Measurements from ENCODE around the gene MBD4. TPM values are rescaled to one million over a fixed set of nuclear protein-coding genes. Genes with fewer than 3 reads are reported as not detected.

MBD4 gene
- total RNA-seq, 1 donor = 34.9 TPM

- H3K4me3 ChIP-seq (ENCODE audit: low read depth, low read length) = no peak overlapping the region
- no peak for DNase-seq (ENCODE audit: low read depth)
- TF ChIP-seq, protein P1, sequence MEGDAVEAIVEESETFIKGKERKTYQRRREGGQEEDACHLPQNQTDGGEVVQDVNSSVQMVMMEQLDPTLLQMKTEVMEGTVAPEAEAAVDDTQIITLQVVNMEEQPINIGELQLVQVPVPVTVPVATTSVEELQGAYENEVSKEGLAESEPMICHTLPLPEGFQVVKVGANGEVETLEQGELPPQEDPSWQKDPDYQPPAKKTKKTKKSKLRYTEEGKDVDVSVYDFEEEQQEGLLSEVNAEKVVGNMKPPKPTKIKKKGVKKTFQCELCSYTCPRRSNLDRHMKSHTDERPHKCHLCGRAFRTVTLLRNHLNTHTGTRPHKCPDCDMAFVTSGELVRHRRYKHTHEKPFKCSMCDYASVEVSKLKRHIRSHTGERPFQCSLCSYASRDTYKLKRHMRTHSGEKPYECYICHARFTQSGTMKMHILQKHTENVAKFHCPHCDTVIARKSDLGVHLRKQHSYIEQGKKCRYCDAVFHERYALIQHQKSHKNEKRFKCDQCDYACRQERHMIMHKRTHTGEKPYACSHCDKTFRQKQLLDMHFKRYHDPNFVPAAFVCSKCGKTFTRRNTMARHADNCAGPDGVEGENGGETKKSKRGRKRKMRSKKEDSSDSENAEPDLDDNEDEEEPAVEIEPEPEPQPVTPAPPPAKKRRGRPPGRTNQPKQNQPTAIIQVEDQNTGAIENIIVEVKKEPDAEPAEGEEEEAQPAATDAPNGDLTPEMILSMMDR (IDR thresholded peaks at IDR 0.05; ENCODE audit: insufficient read depth, low read length) = no peak
These were observed 22.7 kb upstream of the MBD4 start for GRCh38 chr3:129462361-129462968.

DNA sequence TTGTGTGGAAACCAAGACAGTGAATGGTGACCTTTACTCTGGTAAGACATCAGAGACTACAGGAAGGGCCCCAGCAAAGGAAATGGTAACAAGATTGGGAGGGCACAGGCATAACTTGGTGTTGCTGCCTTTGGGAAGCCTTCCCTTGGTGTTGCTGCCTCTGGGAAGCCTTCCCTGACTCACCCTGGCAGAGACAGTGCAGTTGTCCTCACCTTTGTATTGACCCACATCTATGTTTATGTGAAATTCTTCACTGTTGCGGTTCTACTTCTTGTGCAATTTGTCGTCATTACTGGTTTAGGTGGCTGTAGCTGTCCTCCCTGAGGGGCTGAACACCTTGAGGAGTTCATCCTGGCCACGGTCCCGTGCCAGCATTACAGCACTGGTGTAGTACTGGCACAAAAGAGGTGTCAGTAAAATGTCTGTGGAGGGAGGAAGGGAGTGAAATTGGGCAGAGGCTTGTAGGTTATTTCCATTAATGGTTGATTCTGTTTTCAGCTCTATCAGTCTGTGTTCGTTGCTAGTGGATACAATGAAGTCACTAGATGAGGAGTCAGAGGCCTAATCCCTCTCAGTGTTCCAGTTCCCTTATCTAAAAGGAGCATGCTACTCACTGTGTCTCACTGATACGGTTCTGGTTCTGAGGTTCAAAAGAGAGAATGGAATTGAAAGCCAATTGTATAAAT, 21.9 kb upstream of the MBD4 start:
- no peak overlapping the region for H3K4me3 ChIP-seq (ENCODE audit: low read depth, low read length)
- peak; percentile 58 for DNase-seq (ENCODE audit: low read depth)
- TF ChIP-seq, protein P1 (IDR thresholded peaks at IDR 0.05; ENCODE audit: insufficient read depth, low read length) = no peak

GRCh38 chr3:129461022-129461421, 21.3 kb upstream of the MBD4 start:
- no peak for DNase-seq (ENCODE audit: low read depth)
- TF ChIP-seq, protein P1 (IDR thresholded peaks at IDR 0.05; ENCODE audit: insufficient read depth, low read length) = no peak
- no peak overlapping the region for H3K4me3 ChIP-seq (ENCODE audit: low read depth, low read length)

DNA sequence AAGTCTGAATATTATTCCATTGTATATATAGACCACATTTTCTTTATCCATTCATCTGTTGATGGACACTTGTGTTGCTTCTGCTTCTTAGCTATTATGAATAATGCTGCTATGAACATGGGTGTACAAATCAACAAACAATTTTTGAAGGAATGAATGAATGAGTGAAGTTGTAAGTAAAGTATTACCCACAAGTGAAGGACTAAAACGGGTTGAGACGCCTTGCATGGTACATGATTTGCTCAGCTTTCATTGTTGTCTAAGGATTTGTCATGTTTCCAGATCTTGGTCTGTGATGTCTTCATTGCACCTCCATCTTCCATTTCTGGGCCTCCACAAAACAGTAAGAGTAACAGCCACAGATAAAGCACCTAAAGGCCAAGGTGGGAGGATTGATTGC, 20.8 kb upstream of the MBD4 start:
- TF ChIP-seq, protein P1 (IDR thresholded peaks at IDR 0.05; ENCODE audit: insufficient read depth, low read length) = no peak
- H3K4me3 ChIP-seq (ENCODE audit: low read depth, low read length) = no peak overlapping the region
- no peak for DNase-seq (ENCODE audit: low read depth)

GRCh38 chr3:129460155-129460554, 20.4 kb upstream of the MBD4 start:
- TF ChIP-seq, protein P1 (IDR thresholded peaks at IDR 0.05; ENCODE audit: insufficient read depth, low read length) = no peak
- no peak for DNase-seq (ENCODE audit: low read depth)
- no peak overlapping the region for H3K4me3 ChIP-seq (ENCODE audit: low read depth, low read length)

DNA sequence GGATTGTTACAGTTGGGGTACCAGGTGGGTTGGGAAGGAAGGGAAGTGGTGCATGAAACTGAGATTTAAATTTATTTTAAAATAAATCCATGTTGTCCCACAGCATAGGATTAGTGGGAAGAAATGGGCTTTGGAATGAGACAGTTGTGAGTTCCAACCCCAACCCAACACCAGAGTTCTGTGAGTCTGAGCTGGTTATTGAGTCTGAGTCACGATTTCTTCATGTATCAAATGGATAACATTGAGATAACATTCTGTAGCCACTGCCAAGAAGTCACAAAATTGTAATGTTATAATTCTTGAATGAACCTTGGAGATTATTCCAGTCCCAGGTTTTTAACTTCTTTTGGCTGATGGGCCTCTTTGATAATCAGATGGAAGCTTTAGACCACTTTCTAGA, 14.0 kb upstream of the MBD4 start:
- DNase-seq (ENCODE audit: low read depth) = peak; percentile 90
- TF ChIP-seq, protein P1 (IDR thresholded peaks at IDR 0.05; ENCODE audit: insufficient read depth, low read length) = no peak
- no peak overlapping the region for H3K4me3 ChIP-seq (ENCODE audit: low read depth, low read length)

Data from fibroblast of the aortic adventitia (primary cell).